Inflammatory macrophage (primary cell): ENCODE measurements around the gene TBC1D24.
"Not testable (repeated sequence)": the region's sequence is repeated elsewhere in the genome, so short reads cannot be mapped to it uniquely, and the experiment has no call there.

Experiments used
- DNase-seq, 2 donors: peaks; one replicate each; pipeline ENCODE4 v3.0.0-alpha.2; 2020 to 2022

TBC1D24 gene

DNA sequence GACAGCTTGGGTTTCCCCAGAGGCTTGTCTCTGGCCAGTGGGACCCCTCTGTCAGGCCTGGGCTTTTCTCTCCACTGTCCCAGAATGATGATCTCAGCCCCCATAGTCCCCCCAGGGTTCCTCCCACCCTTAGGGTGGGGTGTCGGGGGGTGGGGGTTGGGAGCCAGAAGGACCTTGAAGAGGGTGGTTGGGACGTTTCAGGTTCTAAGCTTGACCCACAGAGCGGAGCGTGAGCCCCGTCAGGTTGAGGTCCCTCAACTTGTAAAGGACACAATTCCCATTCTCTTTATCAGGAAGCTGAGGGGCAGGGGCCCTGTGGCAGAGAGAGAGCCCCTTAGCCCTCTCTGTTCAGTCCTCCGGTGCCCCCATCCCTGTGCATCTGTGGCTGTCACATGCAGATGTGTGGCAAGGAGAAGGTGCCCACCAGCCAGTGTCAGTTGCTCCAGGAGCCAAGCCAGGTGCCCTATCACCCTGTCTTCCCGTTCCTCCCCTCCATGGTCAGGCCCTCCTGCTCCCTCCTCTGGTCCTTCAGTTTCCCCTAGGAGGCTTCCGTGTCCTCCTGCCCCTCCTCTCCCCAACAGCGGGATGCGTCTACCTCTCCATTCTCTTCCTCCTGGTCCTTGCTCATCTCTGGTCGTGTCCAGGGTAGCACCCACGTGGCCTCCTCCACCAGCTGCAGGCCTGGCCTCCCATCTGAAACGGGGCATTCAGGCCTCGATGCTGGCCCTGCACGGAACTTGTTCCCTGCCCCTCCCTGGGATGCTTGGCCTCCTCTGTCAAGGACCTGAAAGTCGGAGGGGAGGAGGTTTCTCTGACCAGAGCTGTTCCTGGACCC lies 5.3 kb upstream of the TBC1D24 start:
- DNase-seq, result no peak

GRCh38 chr16:2470234-2470601 lies 4.7 kb upstream of the TBC1D24 start:
- no peak for DNase-seq

- no peak for DNase-seq
These were observed 4.3 kb upstream of the TBC1D24 start for GRCh38 chr16:2470603-2471015.

- DNase-seq, result no peak
These were observed 3.8 kb upstream of the TBC1D24 start, which contains the start of gene NTN3 for GRCh38 chr16:2471016-2471652. Gene NTN3, plus strand, starts transcription at chr16:2471297. Its CDS starts 405 bp downstream, at chr16:2471702.

- no peak for DNase-seq
These were observed 3.1 kb upstream of the TBC1D24 start for GRCh38 chr16:2471653-2472487.

DNA sequence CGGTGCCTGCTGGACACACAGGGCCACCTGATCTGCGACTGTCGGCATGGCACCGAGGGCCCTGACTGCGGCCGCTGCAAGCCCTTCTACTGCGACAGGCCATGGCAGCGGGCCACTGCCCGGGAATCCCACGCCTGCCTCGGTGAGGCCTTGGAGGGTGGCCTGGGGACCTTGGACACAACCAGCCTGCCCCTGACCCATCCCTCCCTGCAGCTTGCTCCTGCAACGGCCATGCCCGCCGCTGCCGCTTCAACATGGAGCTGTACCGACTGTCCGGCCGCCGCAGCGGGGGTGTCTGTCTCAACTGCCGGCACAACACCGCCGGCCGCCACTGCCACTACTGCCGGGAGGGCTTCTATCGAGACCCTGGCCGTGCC lies 2.5 kb upstream of the TBC1D24 start:
- DNase-seq, result no peak

DNA sequence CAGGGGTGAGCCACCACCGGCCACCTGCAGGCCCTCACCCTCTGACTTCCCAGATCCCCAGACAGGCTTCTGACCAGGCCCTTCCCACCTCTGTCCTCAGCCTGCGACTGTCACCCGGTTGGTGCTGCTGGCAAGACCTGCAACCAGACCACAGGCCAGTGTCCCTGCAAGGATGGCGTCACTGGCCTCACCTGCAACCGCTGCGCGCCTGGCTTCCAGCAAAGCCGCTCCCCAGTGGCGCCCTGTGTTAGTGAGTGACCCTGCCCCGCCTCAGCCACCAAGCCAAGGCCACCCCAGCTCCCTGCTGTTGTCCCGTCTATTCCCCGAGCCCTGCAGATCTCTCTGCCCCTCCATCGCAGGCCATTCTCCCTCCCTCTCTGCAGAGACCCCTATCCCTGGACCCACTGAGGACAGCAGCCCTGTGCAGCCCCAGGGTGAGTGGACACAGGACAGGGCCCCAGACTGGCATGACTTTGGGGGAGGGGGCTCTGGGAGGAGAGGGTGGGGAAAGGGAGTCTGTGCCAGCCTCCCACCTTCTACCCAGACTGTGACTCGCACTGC lies 2.0 kb upstream of the TBC1D24 start:
- no peak for DNase-seq

- DNase-seq, result no peak
These were observed 1.4 kb upstream of the TBC1D24 start for GRCh38 chr16:2473446-2473926.

DNA sequence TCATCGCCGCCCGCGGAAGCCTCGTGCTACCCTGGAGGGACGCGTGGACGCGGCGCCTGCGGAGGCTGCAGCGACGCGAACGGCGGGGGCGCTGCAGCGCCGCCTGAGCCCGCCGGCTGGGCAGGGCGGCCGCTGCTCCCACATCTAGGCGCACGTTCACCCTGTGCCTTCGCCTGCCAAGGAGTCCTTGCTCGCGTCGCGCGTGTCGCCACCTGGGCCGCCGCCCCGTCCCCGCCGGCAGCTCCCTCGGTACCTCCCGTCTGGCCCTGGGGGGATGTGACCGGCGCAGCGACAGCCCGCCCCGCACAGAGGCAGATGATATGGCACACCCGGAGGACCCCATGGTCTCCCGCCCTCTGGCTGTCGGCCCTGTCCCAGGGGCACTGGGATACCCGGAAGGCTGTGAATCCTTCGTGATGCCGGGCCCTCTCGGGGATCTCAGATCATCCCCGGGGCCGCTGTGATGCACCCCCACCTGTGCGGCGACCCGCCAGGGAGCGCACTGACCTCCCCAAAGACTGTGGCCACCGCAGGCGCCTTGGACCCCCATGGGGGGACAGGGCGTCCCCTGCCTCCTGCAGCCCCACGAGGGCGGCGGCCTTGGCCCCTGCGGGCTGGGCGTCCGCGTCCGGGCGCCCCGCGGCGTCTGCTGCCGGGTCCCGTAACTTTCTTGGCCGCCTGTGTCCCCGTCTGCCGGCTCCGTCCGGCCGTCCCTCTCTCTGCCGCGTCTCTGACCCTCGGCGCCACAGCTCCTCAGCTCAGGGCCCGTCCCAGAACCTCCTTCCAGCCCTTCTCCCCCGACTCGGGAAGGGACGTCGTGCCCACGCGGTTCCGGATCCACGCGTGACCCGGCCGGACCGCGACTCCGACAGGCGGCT lies 689 bp upstream of the TBC1D24 start:
- peak; percentile 36 to 67 for DNase-seq

DNA sequence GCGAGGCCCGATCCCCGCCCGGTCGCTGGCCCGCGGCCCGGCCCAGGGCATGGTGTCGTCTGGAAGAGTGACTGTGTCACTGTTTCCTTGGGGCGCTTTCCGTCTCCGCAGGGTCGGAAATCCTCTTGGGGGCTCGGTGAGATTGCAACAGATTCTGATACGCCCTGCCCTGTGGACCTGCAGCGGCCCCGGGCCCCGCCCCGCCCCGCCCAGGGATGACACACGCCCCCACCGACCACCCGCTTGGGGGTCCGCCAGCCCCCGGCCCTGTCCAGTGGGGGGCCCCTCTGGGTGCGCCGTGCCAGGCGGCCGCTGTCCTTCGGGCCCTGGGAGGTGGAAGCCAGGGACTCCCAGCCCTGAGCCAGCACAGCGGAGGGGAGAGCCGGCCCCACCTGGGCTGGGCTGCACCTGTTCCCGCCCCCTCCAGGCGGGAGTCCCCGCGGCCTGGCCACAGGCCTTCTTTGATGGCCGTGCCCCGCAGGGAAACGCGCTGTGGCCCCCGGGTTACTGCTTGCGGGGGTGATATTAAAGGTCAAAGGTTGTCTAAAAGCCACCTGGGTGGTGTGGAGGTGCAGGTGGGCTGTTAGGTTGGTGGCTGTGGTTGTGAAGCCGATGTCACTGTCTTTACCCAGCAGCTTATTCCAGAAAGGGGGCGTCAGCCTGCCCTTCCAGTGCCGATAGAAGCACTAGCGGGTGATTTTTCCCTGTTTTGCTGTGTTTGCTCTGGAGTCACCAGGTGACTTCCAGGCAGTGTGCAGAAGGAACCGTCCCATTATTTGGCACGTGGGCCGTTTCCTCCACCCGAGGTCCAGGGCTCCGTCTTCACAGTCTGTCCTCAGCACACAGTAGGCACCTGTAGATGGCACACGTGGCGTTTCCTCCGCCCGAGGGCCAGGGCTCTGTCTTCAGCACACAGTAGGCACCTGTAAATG lies 752 bp downstream of the TBC1D24 start:
- DNase-seq, result no peak

- no peak for DNase-seq
These were observed 1.4 kb downstream of the TBC1D24 start for GRCh38 chr16:2476345-2476720.

DNA sequence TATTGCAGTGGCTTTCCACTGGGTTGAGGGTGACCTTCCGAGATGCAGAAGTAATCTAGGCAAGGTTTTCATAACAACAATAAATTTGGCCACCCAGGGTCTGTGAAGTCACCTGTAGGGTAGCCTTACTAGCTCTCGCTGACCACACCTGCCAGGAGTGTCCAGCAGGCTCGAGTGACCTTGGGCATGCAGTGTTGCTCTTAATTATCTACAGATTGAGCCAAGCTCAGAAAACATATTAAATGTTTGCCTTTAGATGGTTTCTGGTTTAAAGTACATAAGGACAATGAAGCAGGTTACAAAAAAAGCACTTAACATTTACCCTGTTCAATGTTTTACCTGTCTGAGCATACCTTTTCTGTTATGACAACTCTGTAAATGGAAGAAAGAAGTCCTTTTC lies 1.8 kb downstream of the TBC1D24 start:
- no peak for DNase-seq

- no peak for DNase-seq
These were observed 2.4 kb downstream of the TBC1D24 start for GRCh38 chr16:2477327-2477726.

DNA sequence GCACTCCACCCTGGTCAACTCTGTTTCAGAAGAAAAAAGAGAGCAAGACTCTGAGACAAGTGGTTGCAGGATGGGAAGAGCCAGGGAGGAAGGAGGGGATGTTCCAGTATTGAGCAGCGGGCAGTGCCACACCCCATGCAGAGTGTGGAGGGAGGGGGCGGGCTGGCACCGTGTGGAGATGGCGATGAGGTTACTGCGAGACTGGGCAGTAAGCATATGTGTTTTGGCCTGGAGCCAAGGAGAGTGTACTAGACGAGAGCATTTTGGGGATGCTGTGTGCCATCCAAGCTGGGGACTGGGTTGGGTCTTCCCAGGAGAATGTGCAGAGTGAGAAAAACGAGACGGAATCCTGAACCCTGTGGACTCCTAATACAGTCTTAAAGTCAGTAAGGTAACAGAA lies 3.4 kb downstream of the TBC1D24 start:
- DNase-seq, result no peak

DNA sequence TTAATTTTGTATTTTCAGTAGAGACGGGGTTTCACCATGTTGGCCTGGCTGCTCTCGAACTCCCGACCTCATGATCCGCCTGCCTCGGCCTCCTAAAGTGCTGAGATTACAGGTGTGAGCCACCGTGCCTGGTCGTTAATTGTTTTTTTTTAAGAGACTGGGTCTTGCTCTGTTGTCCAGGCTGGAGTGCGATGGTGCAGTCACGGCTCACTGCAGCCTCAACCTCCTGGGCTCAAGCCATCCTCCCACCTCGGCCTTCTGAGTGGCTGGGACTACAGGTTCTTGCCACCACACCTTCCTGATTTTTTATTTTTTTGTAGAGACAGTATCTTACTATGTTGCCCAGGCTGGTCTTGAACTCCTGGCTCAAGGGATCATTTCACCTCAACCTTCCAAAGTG lies 5.1 kb downstream of the TBC1D24 start:
- not testable (repeated sequence) for DNase-seq

GRCh38 chr16:2480948-2481347 lies 6.0 kb downstream of the TBC1D24 start:
- DNase-seq, result no peak

DNA sequence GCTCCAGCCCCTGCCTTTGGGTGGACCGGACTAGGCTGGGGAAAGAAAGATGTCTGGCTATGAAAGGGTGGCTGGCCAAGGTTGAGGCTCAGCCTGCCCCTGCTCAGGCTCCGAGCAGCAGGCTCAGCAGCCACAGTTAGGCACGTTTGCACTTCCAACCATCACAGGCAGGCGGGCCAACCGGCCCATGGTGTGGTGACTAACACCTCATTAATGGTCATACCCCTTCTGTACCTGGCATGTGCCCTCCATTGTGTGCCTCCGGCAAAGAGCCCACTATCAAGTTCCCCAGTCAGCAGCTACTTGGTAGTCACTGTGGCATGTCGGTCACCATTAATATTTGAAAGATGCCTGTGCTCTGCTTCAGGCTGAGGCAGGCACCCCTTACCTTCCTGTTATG lies 6.7 kb downstream of the TBC1D24 start:
- no peak for DNase-seq

DNA sequence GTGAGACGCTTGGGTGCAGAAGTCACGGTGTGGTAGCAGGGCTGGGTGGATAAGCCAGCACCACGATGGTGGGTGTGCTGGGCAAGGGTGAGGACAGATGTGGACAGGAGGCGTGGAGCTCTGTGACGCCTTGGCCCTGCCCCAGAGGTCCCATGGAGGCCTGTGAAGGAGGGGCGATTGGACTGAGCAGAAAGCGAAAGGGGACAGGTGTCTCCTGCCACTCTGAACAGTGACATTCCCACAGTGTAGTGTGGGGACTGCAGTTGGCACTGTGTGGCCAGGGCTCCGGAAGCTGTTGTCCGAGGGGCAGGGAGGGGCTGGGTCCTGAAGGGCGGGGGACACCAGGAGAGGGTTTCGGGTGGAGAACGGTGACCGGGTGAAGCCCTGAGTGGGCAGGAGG lies 7.3 kb downstream of the TBC1D24 start:
- DNase-seq, result no peak

GRCh38 chr16:2482708-2483534 lies 8.0 kb downstream of the TBC1D24 start:
- DNase-seq, result peak in 1 of 2 donors; percentile 63
